AG09309 (cell line): ENCODE measurements around the gene DCD.

Experiments used
- DNase-seq: peaks from one replicate; pipeline ENCODE4 v3.0.0-alpha.2; 2010; ENCODE audit warnings: low read depth
- H3K4me3 ChIP-seq: 2 replicates; pipeline ENCODE4 v1.5.1; 2011; ENCODE audit warnings: mild to moderate bottlenecking, low read depth, low read length, moderate library complexity; ENCODE audit not compliant: control insufficient read depth
- CTCF ChIP-seq: IDR thresholded peaks from 2 replicates; pipeline ENCODE4 v1.5.1; 2011; ENCODE audit warnings: mild to moderate bottlenecking, low read depth, low read length, inconsistent platforms; ENCODE audit not compliant: insufficient read depth, control insufficient read depth; ENCODE audit errors: missing control alignments

Gene DCD

DNA sequence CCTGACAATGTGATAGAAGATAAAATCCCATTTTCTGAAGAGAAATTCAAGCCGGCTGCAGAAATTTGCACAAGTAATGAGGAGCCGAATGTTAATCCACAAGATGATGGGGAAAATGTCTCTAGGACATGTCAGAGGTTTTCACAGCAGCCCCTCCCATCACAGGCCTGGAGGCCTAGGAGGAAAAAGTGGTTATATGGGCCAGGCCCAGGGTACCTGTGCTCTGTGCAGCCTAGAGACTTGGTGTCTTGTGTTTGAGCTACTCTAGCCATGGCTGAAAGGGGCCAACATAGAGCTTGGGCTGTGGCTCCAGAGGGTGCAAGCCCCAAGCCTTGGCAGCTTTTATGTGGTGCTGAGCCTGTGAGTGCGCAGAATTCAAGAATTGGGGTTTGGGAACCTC lies 20.9 kb downstream of the DCD start:
- no peak for DNase-seq
- H3K4me3 ChIP-seq = no peak overlapping the region
- no peak for TF ChIP-seq CTCF

GRCh38 chr12:54625598-54625997 lies 22.6 kb downstream of the DCD start:
- no peak overlapping the region for H3K4me3 ChIP-seq
- no peak for TF ChIP-seq CTCF
- no peak for DNase-seq

GRCh38 chr12:54624315-54625279 lies 23.6 kb downstream of the DCD start:
- no peak overlapping the region for H3K4me3 ChIP-seq
- no peak for DNase-seq
- no peak for TF ChIP-seq CTCF

DNA sequence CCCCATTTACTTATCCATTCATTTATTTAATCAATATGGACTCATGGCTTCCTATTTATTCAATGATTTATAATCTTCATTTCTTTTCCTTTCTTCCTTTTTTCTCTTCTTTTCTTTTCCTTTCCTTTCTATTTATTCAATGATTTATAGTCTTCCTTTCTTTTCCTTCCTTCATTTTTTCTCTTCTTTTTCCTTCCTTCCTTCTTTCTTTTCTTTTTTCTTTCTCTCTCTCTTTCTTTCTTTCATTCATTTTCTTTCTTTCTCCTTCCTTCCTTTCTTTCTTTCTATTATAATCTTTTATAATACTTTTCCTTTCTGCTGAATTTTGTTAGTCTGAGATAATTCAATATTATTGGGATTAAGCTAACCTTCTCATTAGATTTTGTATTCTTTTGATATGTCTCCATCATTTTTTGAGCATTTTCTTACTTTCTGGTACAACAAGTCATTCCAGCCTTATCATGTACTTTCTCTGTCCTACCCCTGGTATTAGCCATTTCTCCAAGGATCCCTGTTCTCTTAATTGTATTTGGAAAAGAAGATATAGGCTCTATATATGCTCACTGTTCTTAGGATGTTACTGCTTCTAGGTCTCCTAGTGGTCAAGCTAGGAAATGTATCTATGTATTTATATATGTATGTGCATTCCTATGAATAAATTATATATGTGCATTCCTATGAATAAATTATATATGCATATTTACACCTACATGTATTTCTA lies 25.5 kb downstream of the DCD start:
- TF ChIP-seq CTCF = no peak
- H3K4me3 ChIP-seq = no peak overlapping the region
- DNase-seq = no peak

DNA sequence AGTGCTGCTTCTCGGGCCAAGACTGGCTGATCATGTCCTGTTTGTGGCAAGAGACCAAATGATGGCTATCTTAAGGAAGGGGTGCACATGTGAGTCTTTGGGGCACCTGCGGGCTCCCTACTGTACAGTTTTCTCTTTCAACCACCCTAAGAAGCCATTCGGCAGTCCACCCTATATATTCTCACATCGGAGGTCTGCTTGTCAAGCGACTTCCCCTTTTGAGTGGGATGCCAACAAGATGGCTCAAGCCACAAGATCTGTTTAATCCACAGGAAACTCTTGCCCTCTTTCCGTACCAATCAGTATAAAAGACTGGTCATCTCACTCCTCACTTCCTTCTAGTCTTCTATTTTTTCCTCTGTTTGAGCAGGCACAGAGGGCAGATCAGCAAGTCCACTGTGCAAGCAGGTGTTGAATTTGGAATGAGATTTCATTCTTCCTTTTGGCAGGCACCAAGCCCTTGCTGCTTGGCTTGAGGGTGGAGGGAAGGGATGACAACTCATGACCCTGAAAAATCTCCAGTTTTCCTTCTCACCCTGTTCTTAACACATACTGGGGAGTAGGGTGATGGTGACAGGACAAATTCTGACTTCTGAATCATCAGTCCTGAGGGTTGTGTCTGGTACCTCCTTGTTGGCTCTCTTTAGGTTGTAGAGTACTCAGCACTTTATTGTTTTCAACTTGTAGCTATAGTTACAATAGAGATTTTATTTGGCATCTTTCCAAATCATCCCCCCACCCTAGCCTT lies 31.1 kb downstream of the DCD start:
- no peak overlapping the region for H3K4me3 ChIP-seq
- DNase-seq = no peak
- no peak for TF ChIP-seq CTCF

DNA sequence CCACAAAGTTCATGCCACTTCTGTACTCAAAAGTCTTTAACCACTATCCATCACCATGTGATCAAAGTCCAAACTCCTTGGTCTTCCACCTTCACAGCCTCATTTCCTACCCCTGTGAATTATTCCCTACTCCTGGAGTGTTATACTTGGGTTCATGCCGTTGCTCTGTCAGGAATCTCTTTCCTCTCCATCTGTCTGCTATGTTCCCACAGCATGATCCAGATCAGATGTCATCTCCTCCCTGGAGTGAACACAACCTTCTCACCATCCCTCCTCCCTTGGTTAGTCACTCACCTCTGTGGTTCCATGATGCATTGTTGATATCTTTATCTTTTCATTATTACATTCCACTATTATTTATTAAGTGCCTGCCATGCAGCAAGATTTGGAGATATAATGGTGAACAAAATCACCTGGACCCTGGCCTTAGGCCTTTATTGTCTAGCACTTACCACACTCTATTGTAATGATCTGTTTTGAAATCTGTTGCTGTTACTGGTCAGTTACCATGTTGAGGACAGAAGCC lies 35.9 kb downstream of the DCD start:
- no peak overlapping the region for H3K4me3 ChIP-seq
- TF ChIP-seq CTCF = no peak
- no peak for DNase-seq
